Testis (tissue), 2 donors: Measurements from ENCODE around the gene DNAJC3.

Experiments used
- CTCF ChIP-seq, 3 experiments: fragments of 450-650 bp in 2 of 3; fragments of 200-600 bp in 1 of 3; sonication (generic) in 1 of 3; IDR thresholded peaks; one replicate each; pipeline ENCODE4 v1.5.1; 2016 to 2019; ENCODE audit warnings: antibody characterized with exemption in 3 of 3, mild to moderate bottlenecking in 2 of 3, moderate library complexity in 1 of 3
- POLR2A ChIP-seq: fragments of 450-650 bp; IDR thresholded peaks from one replicate; pipeline ENCODE4 v1.6.1; 2017; ENCODE audit warnings: antibody characterized with exemption, mild to moderate bottlenecking, moderate library complexity

GRCh38 chr13:95707035-95707434 lies 30.1 kb downstream of the DNAJC3 start:
- no peak for TF ChIP-seq POLR2A
- TF ChIP-seq CTCF (IDR thresholded peaks at IDR 0.05) = no peak
